MM.1S (cell line): ENCODE measurements around the gene MBOAT1.

Experiments
- CTCF ChIP-seq: fragments of 300-600 bp; sonication (generic); IDR thresholded peaks from 2 replicates; pipeline ENCODE4 v1.5.1; 2016; ENCODE audit warnings: antibody characterized with exemption, low read length, mixed read lengths
- EZH2 ChIP-seq: fragments of 300-600 bp; sonication (generic); optimal IDR thresholded peaks from 2 replicates; pipeline ENCODE3; 2017; ENCODE audit warnings: low read depth, mild to moderate bottlenecking, antibody characterized with exemption, low read length, mixed read lengths

GRCh38 chr6:20259316-20260049 is 47.2 kb upstream of the MBOAT1 start:
- TF ChIP-seq EZH2 (no peak), CTCF (no peak)
